ENCODE results near the gene FIG4.

The FIG4 gene

GRCh38 chr6:109715616-109716015 is 24.5 kb downstream of the FIG4 start:
- no peak overlapping the region for H3K18ac ChIP-seq (ENCODE audit: low read length)
- no peaks in the 10 kb centered on the region for H3K79me1 ChIP-seq (ENCODE audit: low read length)
- no peak overlapping the region for H3K27ac ChIP-seq (ENCODE audit: low read depth, low read length)
- no peak overlapping the region for H3K9ac ChIP-seq (ENCODE audit: low read length)
- no peak overlapping the region for H4K8ac ChIP-seq (ENCODE audit: low read depth, low read length)
- no peak overlapping the region for H2BK5ac ChIP-seq (ENCODE audit: low read length)
- no peak overlapping the region for H4K5ac ChIP-seq (ENCODE audit: low read length)
- no peak overlapping the region for H2BK15ac ChIP-seq (replicated peaks; ENCODE audit: low read depth)
- no peak overlapping the region for H2BK120ac ChIP-seq (ENCODE audit: low read depth, low read length)
- H3K56ac ChIP-seq (ENCODE audit: low read length) = no peak overlapping the region
- H3K4ac ChIP-seq (ENCODE audit: low read depth, low read length) = no peak overlapping the region
- no peaks in the 10 kb centered on the region for H3K4me1 ChIP-seq (ENCODE audit: control insufficient read depth, low read depth, low read length)
- WGBS (ENCODE audit: extremely low coverage, insufficient coverage, low lambda C conversion rate) = no CpG with 5 or more reads among the region's 2 CpGs
- no peak overlapping the region for H3K23ac ChIP-seq (ENCODE audit: low read length)
- no peaks in the 10 kb centered on the region for H3K27me3 ChIP-seq (ENCODE audit: insufficient read depth, low read length, poor library complexity)
- no peak overlapping the region for H3K4me2 ChIP-seq (ENCODE audit: low read length)
- DNase-seq = no peak
- H2AK5ac ChIP-seq (ENCODE audit: low read length) = no peak overlapping the region
- no peaks in the 10 kb centered on the region for H3K79me2 ChIP-seq (ENCODE audit: control insufficient read depth, insufficient read depth, low read length)
- no peaks in the 10 kb centered on the region for H3K36me3 ChIP-seq (ENCODE audit: control insufficient read depth, insufficient read depth, low read length)
- no peak overlapping the region for H3K4me3 ChIP-seq (ENCODE audit: low read length)

GRCh38 chr6:109717971-109718370 is 26.9 kb downstream of the FIG4 start:
- H3K79me1 ChIP-seq (ENCODE audit: low read length) = no peaks in the 10 kb centered on the region
- H4K5ac ChIP-seq (ENCODE audit: low read length) = no peak overlapping the region
- H2BK5ac ChIP-seq (ENCODE audit: low read length) = no peak overlapping the region
- no peak overlapping the region for H3K27ac ChIP-seq (ENCODE audit: low read depth, low read length)
- no peak overlapping the region for H3K4ac ChIP-seq (ENCODE audit: low read depth, low read length)
- H2BK15ac ChIP-seq (replicated peaks; ENCODE audit: low read depth) = no peak overlapping the region
- no peak overlapping the region for H3K4me3 ChIP-seq (ENCODE audit: low read length)
- H3K4me2 ChIP-seq (ENCODE audit: low read length) = no peak overlapping the region
- H3K79me2 ChIP-seq (ENCODE audit: control insufficient read depth, insufficient read depth, low read length) = no peaks in the 10 kb centered on the region
- H3K4me1 ChIP-seq (ENCODE audit: control insufficient read depth, low read depth, low read length) = no peaks in the 10 kb centered on the region
- no peak overlapping the region for H3K23ac ChIP-seq (ENCODE audit: low read length)
- H3K27me3 ChIP-seq (ENCODE audit: insufficient read depth, low read length, poor library complexity) = no peaks in the 10 kb centered on the region
- no peaks in the 10 kb centered on the region for H3K36me3 ChIP-seq (ENCODE audit: control insufficient read depth, insufficient read depth, low read length)
- no peak for DNase-seq
- H4K8ac ChIP-seq (ENCODE audit: low read depth, low read length) = no peak overlapping the region
- no peak overlapping the region for H2AK5ac ChIP-seq (ENCODE audit: low read length)
- no CpG with 5 or more reads among the region's 2 CpGs for WGBS (ENCODE audit: extremely low coverage, insufficient coverage, low lambda C conversion rate)
- no peak overlapping the region for H3K56ac ChIP-seq (ENCODE audit: low read length)
- no peak overlapping the region for H3K18ac ChIP-seq (ENCODE audit: low read length)
- no peak overlapping the region for H3K9ac ChIP-seq (ENCODE audit: low read length)
- H2BK120ac ChIP-seq (ENCODE audit: low read depth, low read length) = no peak overlapping the region

- no peaks in the 10 kb centered on the region for H3K79me2 ChIP-seq (ENCODE audit: control insufficient read depth, insufficient read depth, low read length)
- H3K18ac ChIP-seq (ENCODE audit: low read length) = no peak overlapping the region
- H3K23ac ChIP-seq (ENCODE audit: low read length) = no peak overlapping the region
- no peak overlapping the region for H2BK15ac ChIP-seq (replicated peaks; ENCODE audit: low read depth)
- no peak for DNase-seq
- H3K4me3 ChIP-seq (ENCODE audit: low read length) = no peak overlapping the region
- no peak overlapping the region for H4K8ac ChIP-seq (ENCODE audit: low read depth, low read length)
- H3K4ac ChIP-seq (ENCODE audit: low read depth, low read length) = no peak overlapping the region
- no peak overlapping the region for H3K56ac ChIP-seq (ENCODE audit: low read length)
- H3K79me1 ChIP-seq (ENCODE audit: low read length) = no peaks in the 10 kb centered on the region
- H4K5ac ChIP-seq (ENCODE audit: low read length) = no peak overlapping the region
- no peaks in the 10 kb centered on the region for H3K27me3 ChIP-seq (ENCODE audit: insufficient read depth, low read length, poor library complexity)
- H2BK120ac ChIP-seq (ENCODE audit: low read depth, low read length) = no peak overlapping the region
- no peak overlapping the region for H3K4me2 ChIP-seq (ENCODE audit: low read length)
- H2AK5ac ChIP-seq (ENCODE audit: low read length) = no peak overlapping the region
- H2BK5ac ChIP-seq (ENCODE audit: low read length) = no peak overlapping the region
- no peak overlapping the region for H3K9ac ChIP-seq (ENCODE audit: low read length)
- no peaks in the 10 kb centered on the region for H3K36me3 ChIP-seq (ENCODE audit: control insufficient read depth, insufficient read depth, low read length)
- no CpG with 5 or more reads among the region's 5 CpGs for WGBS (ENCODE audit: extremely low coverage, insufficient coverage, low lambda C conversion rate)
- no peaks in the 10 kb centered on the region for H3K4me1 ChIP-seq (ENCODE audit: control insufficient read depth, low read depth, low read length)
- no peak overlapping the region for H3K27ac ChIP-seq (ENCODE audit: low read depth, low read length)
Observed at GRCh38 chr6:109718991-109719390, 27.9 kb downstream of the FIG4 start.

GRCh38 chr6:109720311-109720710 is 29.2 kb downstream of the FIG4 start:
- H3K27ac ChIP-seq (ENCODE audit: low read depth, low read length) = no peak overlapping the region
- H2BK120ac ChIP-seq (ENCODE audit: low read depth, low read length) = no peak overlapping the region
- H3K4me3 ChIP-seq (ENCODE audit: low read length) = no peak overlapping the region

GRCh38 chr6:109722011-109722410 is 30.9 kb downstream of the FIG4 start:
- Histone ChIP-seq H3K4ac (ENCODE audit: low read depth, low read length) (no peak overlapping the region), H3K27me3 (ENCODE audit: insufficient read depth, low read length, poor library complexity) (no peaks in the 10 kb centered on the region), H4K5ac (ENCODE audit: low read length) (no peak overlapping the region), H3K4me3 (ENCODE audit: low read length) (no peak overlapping the region), H3K27ac (ENCODE audit: low read depth, low read length) (no peak overlapping the region), H2BK120ac (ENCODE audit: low read depth, low read length) (no peak overlapping the region), H3K4me1 (ENCODE audit: control insufficient read depth, low read depth, low read length) (no peaks in the 10 kb centered on the region), H2BK15ac (replicated peaks; ENCODE audit: low read depth) (no peak overlapping the region), H3K36me3 (ENCODE audit: control insufficient read depth, insufficient read depth, low read length) (no peaks in the 10 kb centered on the region), H2BK5ac (ENCODE audit: low read length) (no peak overlapping the region), H3K9ac (ENCODE audit: low read length) (no peak overlapping the region), H3K23ac (ENCODE audit: low read length) (no peak overlapping the region), H3K79me1 (ENCODE audit: low read length) (no peaks in the 10 kb centered on the region), H3K18ac (ENCODE audit: low read length) (no peak overlapping the region), H3K56ac (ENCODE audit: low read length) (no peak overlapping the region), H3K4me2 (ENCODE audit: low read length) (no peak overlapping the region), H4K8ac (ENCODE audit: low read depth, low read length) (no peak overlapping the region), H3K79me2 (ENCODE audit: control insufficient read depth, insufficient read depth, low read length) (no peaks in the 10 kb centered on the region), H2AK5ac (ENCODE audit: low read length) (no peak overlapping the region)
- no peak for DNase-seq
- WGBS (ENCODE audit: extremely low coverage, insufficient coverage, low lambda C conversion rate) = no CpG with 5 or more reads among the region's 3 CpGs

More at GRCh38 chr6:109720311-109720710, 29.2 kb downstream of the FIG4 start:
- Histone ChIP-seq H4K8ac (ENCODE audit: low read depth, low read length) (no peak overlapping the region), H2BK15ac (replicated peaks; ENCODE audit: low read depth) (no peak overlapping the region), H2BK5ac (ENCODE audit: low read length) (no peak overlapping the region), H3K56ac (ENCODE audit: low read length) (no peak overlapping the region), H3K27me3 (ENCODE audit: insufficient read depth, low read length, poor library complexity) (no peaks in the 10 kb centered on the region), H2AK5ac (ENCODE audit: low read length) (no peak overlapping the region), H4K5ac (ENCODE audit: low read length) (no peak overlapping the region), H3K79me1 (ENCODE audit: low read length) (no peaks in the 10 kb centered on the region), H3K9ac (ENCODE audit: low read length) (no peak overlapping the region), H3K23ac (ENCODE audit: low read length) (no peak overlapping the region), H3K36me3 (ENCODE audit: control insufficient read depth, insufficient read depth, low read length) (no peaks in the 10 kb centered on the region), H3K79me2 (ENCODE audit: control insufficient read depth, insufficient read depth, low read length) (no peaks in the 10 kb centered on the region), H3K4ac (ENCODE audit: low read depth, low read length) (no peak overlapping the region), H3K4me1 (ENCODE audit: control insufficient read depth, low read depth, low read length) (no peaks in the 10 kb centered on the region), H3K4me2 (ENCODE audit: low read length) (no peak overlapping the region), H3K18ac (ENCODE audit: low read length) (no peak overlapping the region)
- no peak for DNase-seq
- WGBS (ENCODE audit: extremely low coverage, insufficient coverage, low lambda C conversion rate) = no CpG with 5 or more reads among the region's 3 CpGs

- no peak for DNase-seq
- Histone ChIP-seq H3K18ac (ENCODE audit: low read length) (no peak overlapping the region), H3K79me1 (ENCODE audit: low read length) (no peaks in the 10 kb centered on the region), H4K5ac (ENCODE audit: low read length) (no peak overlapping the region), H3K9ac (ENCODE audit: low read length) (no peak overlapping the region), H2BK120ac (ENCODE audit: low read depth, low read length) (no peak overlapping the region), H3K79me2 (ENCODE audit: control insufficient read depth, insufficient read depth, low read length) (no peaks in the 10 kb centered on the region), H3K4me3 (ENCODE audit: low read length) (no peak overlapping the region), H3K56ac (ENCODE audit: low read length) (no peak overlapping the region), H3K4me2 (ENCODE audit: low read length) (no peak overlapping the region), H3K36me3 (ENCODE audit: control insufficient read depth, insufficient read depth, low read length) (no peaks in the 10 kb centered on the region), H4K8ac (ENCODE audit: low read depth, low read length) (no peak overlapping the region), H3K4me1 (ENCODE audit: control insufficient read depth, low read depth, low read length) (no peaks in the 10 kb centered on the region), H2BK5ac (ENCODE audit: low read length) (no peak overlapping the region), H2BK15ac (replicated peaks; ENCODE audit: low read depth) (no peak overlapping the region), H3K4ac (ENCODE audit: low read depth, low read length) (no peak overlapping the region), H3K27ac (ENCODE audit: low read depth, low read length) (no peak overlapping the region), H3K27me3 (ENCODE audit: insufficient read depth, low read length, poor library complexity) (no peaks in the 10 kb centered on the region), H2AK5ac (ENCODE audit: low read length) (no peak overlapping the region), H3K23ac (ENCODE audit: low read length) (no peak overlapping the region)
- WGBS (ENCODE audit: extremely low coverage, insufficient coverage, low lambda C conversion rate) = no CpG with 5 or more reads among the region's 3 CpGs
Observed at GRCh38 chr6:109722564-109723254, 31.6 kb downstream of the FIG4 start.
